Measurements from ENCODE around the gene NEDD1. TPM values are rescaled to one million over a fixed set of nuclear protein-coding genes. Genes with fewer than 3 reads are reported as not detected.

Gene NEDD1
- total and polyA plus RNA-seq, 10 of the 15 experiments (the other 5 are each of a cell fraction or from before 2014, with no cell fraction given) = 15.9 to 52.6 (median 28.7) TPM

DNA sequence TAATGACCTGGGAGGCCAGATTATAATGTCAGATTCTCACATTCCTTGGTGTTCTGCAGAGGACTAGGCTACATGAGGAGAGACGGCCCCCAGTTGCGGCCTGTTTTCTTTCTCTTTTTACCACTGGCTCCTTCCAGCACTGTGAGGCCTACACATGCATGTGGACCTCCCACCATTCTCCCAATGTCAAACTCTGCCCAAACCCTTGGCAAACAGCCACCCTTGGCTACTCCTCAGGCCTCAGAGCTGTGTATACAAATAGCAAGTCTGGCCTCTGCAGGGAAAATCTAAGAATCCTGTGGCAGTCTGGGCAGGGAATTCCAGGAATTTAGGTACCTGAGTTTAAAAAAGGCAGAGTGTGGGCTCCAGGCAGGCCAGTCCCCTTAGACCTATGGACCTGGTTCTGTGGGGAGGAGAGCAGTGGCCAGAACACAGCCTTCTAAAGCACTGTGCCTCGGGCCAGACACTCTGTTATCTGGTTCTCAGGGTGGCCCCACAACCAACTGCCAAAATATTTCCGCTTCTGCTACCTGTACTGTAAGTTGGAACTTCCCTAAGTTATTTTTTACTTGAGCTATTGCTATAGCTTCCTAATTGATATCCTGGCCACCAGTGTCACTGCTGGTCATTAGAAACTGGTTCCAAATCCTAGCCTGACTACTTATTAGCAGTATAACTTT is 19.9 kb upstream of the NEDD1 start (continued):
- TF ChIP-seq, protein P1, sequence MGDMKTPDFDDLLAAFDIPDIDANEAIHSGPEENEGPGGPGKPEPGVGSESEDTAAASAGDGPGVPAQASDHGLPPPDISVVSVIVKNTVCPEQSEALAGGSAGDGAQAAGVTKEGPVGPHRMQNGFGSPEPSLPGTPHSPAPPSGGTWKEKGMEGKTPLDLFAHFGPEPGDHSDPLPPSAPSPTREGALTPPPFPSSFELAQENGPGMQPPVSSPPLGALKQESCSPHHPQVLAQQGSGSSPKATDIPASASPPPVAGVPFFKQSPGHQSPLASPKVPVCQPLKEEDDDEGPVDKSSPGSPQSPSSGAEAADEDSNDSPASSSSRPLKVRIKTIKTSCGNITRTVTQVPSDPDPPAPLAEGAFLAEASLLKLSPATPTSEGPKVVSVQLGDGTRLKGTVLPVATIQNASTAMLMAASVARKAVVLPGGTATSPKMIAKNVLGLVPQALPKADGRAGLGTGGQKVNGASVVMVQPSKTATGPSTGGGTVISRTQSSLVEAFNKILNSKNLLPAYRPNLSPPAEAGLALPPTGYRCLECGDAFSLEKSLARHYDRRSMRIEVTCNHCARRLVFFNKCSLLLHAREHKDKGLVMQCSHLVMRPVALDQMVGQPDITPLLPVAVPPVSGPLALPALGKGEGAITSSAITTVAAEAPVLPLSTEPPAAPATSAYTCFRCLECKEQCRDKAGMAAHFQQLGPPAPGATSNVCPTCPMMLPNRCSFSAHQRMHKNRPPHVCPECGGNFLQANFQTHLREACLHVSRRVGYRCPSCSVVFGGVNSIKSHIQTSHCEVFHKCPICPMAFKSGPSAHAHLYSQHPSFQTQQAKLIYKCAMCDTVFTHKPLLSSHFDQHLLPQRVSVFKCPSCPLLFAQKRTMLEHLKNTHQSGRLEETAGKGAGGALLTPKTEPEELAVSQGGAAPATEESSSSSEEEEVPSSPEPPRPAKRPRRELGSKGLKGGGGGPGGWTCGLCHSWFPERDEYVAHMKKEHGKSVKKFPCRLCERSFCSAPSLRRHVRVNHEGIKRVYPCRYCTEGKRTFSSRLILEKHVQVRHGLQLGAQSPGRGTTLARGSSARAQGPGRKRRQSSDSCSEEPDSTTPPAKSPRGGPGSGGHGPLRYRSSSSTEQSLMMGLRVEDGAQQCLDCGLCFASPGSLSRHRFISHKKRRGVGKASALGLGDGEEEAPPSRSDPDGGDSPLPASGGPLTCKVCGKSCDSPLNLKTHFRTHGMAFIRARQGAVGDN (IDR thresholded peaks at IDR 0.05) = no peak
- TF ChIP-seq CREB1 (IDR thresholded peaks at IDR 0.05; ENCODE audit: low read depth) = no peak
- no peak for TF ChIP-seq HDGF (IDR thresholded peaks at IDR 0.05)

DNA sequence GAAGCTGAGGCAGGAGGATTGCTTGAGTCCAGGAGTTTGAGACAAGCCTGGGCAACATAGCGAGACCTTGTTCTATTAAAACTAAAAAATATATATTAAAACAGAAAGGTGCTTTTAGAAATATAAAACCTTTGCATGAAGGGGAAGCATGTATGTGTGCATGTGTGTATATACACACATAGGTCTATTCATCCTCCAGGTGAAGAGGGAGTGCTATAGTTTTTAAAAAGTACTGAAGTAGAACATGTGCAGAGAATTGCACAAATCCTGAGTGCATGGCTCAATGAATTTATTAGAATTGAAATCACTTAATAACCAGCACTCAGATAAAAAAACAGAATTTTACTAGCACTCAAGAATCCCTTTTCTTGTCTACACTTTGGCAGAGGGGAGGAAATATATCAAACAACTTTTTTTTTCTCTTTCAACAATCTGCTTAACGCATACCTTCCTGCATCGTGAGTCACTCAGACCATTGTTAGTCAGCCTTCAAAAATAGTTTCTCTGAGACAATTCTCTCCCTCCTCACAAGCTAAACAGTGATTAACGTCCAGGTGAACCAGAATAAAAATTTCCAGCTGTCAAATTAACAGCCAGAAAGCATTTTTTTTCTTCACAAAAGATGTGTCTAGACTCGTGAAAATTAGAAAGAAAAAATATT is 17.7 kb upstream of the NEDD1 start:
- Histone ChIP-seq H3K79me2 (ENCODE audit: control insufficient read depth, insufficient read depth, low read length) (no peaks in the 10 kb centered on the region), H2AFZ (ENCODE audit: control insufficient read depth, low read depth, low read length) (no peak overlapping the region), H3K4me1 (ENCODE audit: control insufficient read depth, insufficient read depth, low read length) (no peaks in the 10 kb centered on the region), H3K4me3 (no peak overlapping the region), H3K36me3 (ENCODE audit: control insufficient read depth in 2 of 2, insufficient read depth in 2 of 2, low read length in 1 of 2) (no peaks in the 10 kb centered on the region), H3K4me2 (ENCODE audit: control insufficient read depth, insufficient read depth) (no peak overlapping the region), H3K27ac (ENCODE audit: control insufficient read depth, insufficient read depth) (no peak overlapping the region), H3K9me3 (replicated peaks; ENCODE audit: control insufficient read depth, insufficient read depth, low read length) (peaks cover 1% of the 10 kb centered on the region; the same call in 1 of the 3 replicates), H3K9ac (ENCODE audit: control insufficient read depth, insufficient read depth, low read length) (no peak overlapping the region), H4K20me1 (ENCODE audit: control insufficient read depth, insufficient read depth) (no peaks in the 10 kb centered on the region), H3K27me3 (replicated peaks in 1 of 2; ENCODE audit: control insufficient read depth in 2 of 2, insufficient read depth in 2 of 2, low read length in 1 of 2) (no peaks in the 10 kb centered on the region)
- CTCF ChIA-PET = no interaction called here
- no peak for DNase-seq (ENCODE audit: low read depth, low spot score)
- BruUV-seq (replicated peaks) = no TSS peak
- POLR2A ChIA-PET = no interaction called here
- ATAC-seq = no peak
- in situ Hi-C loops (cut with MboI) = no loop called here
- FAIRE-seq = no peak
- RAD21 ChIA-PET (ENCODE audit: unreplicated experiment) = no interaction called here
- intact Hi-C loops (cut with micrococcal nuclease; ENCODE audit: unreplicated experiment) = no loop called here
- WGBS (ENCODE audit: insufficient coverage, insufficient replicate concordance, low lambda C conversion rate, missing lambda C conversion rate) = 16% methylated on average over 5 of the region's 5 CpGs
- SMC1A ChIA-PET (ENCODE audit: uncharacterized antibody, unreplicated experiment) = interaction anchor here (0.7 kb wide), 1 partner anchor 262 kb away, joined by 3 read pairs; no protein-coding TSS in a partner anchor
- TF ChIP-seq YY1 (IDR thresholded peaks at IDR 0.05; ENCODE audit: low read depth, low read length) (no peak), GABPA (IDR thresholded peaks at IDR 0.05; ENCODE audit: low read depth) (no peak), NFXL1 (IDR thresholded peaks at IDR 0.05; ENCODE audit: borderline replicate concordance) (no peak), PML (IDR thresholded peaks at IDR 0.05; ENCODE audit: low read length) (no peak), RAD51 (IDR thresholded peaks at IDR 0.05) (no peak), EP300 (IDR thresholded peaks at IDR 0.05; ENCODE audit: borderline replicate concordance in 1 of 2, control insufficient read depth in 1 of 2, low read depth in 2 of 2, low read length in 2 of 2) (no peak), ATF7 (IDR thresholded peaks at IDR 0.05; ENCODE audit: low read depth) (no peak), CBFB (IDR thresholded peaks at IDR 0.05; ENCODE audit: low read depth) (no peak), TCF7 (IDR thresholded peaks at IDR 0.05; ENCODE audit: borderline replicate concordance) (no peak), WRNIP1 (IDR thresholded peaks at IDR 0.05; ENCODE audit: borderline replicate concordance, low read depth, low read length) (no peak), POLR2A (IDR thresholded peaks at IDR 0.05; ENCODE audit: low read depth, low read length) (no peak)
- TF ChIP-seq, protein P2, sequence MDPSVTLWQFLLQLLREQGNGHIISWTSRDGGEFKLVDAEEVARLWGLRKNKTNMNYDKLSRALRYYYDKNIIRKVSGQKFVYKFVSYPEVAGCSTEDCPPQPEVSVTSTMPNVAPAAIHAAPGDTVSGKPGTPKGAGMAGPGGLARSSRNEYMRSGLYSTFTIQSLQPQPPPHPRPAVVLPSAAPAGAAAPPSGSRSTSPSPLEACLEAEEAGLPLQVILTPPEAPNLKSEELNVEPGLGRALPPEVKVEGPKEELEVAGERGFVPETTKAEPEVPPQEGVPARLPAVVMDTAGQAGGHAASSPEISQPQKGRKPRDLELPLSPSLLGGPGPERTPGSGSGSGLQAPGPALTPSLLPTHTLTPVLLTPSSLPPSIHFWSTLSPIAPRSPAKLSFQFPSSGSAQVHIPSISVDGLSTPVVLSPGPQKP (IDR thresholded peaks at IDR 0.05; ENCODE audit: low read depth, low read length) = no peak
- TF ChIP-seq, protein P3, sequence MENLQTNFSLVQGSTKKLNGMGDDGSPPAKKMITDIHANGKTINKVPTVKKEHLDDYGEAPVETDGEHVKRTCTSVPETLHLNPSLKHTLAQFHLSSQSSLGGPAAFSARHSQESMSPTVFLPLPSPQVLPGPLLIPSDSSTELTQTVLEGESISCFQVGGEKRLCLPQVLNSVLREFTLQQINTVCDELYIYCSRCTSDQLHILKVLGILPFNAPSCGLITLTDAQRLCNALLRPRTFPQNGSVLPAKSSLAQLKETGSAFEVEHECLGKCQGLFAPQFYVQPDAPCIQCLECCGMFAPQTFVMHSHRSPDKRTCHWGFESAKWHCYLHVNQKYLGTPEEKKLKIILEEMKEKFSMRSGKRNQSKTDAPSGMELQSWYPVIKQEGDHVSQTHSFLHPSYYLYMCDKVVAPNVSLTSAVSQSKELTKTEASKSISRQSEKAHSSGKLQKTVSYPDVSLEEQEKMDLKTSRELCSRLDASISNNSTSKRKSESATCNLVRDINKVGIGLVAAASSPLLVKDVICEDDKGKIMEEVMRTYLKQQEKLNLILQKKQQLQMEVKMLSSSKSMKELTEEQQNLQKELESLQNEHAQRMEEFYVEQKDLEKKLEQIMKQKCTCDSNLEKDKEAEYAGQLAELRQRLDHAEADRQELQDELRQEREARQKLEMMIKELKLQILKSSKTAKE (IDR thresholded peaks at IDR 0.05; ENCODE audit: low read depth, poor library complexity, severe bottlenecking) = no peak
